SK-MEL-5 (cell line): ENCODE measurements around the gene EZH1. TPM values are rescaled to one million over a fixed set of nuclear protein-coding genes. Genes with fewer than 3 reads are reported as not detected.
A peak's percentile ranks its signal among the peaks of the same experiment; 100 is the strongest.

Experiments
- DNase-seq: peaks from one replicate; pipeline ENCODE4 v3.0.0-alpha.2; 2016; ENCODE audit warnings: low read depth, low spot score
- in situ Hi-C: cut with HindIII; loops from 2 replicates; pipeline ENCODE4 v1.10.0; 2016; ENCODE audit warnings: low sequenced_read_pairs, high pct_unique_total_duplicates, low pct_unique_long_range_greater_than_20kb
- polyA plus RNA-seq, 2 experiments: library from polyadenylated mRNA; depleted of rRNA; stranded (reverse); fragments of >200 nt; gene quantifications; 2 replicates each; pipeline ENCODE4 v1.2.3, GENCODE V29; 2015
- total RNA-seq: library from RNA; depleted of rRNA; stranded (reverse); fragments of >200 nt; shearing (Covaris generic); gene quantifications from 2 replicates; pipeline ENCODE4 v1.2.3, GENCODE V29; 2014; rRNA removed

The EZH1 gene
- 14.4 and 15.4 TPM in 2 replicates for total RNA-seq
- 11.8 and 18.3 TPM in 2 replicates for polyA plus RNA-seq (2015; cell fraction: cytosol; rRNA removed)
- polyA plus RNA-seq (2015; cell fraction: nucleus; rRNA removed) = 148 and 161 TPM in 2 replicates

- in situ Hi-C loops = no loop called here
- peak; percentile 90 for DNase-seq
Observed at GRCh38 chr17:42744806-42745617, at the start of gene EZH1. TSS of gene EZH1 (minus strand) at chr17:42745040. CDS start at chr17:42728941, 16,099 bp downstream.

DNA sequence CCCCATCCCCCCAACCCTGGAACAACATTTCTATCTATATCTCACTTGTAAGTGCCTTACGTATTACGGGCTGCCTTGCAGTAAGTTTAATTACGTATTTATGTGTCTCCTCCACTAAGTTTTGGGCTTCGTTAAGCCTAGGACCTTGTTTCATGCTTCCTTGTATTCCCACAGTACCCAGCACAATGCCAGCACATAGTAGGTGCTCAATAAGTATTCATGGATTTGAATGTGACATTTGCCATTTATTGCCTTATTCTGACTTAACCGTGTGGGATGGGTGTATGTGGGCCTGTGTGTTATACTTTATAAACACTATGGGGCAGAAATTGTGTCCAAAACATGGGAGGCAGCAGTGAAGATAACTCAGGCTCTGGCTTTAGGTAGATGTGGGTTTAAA is 47.7 kb upstream of the EZH1 start:
- DNase-seq = no peak
- in situ Hi-C loops = no loop called here

DNA sequence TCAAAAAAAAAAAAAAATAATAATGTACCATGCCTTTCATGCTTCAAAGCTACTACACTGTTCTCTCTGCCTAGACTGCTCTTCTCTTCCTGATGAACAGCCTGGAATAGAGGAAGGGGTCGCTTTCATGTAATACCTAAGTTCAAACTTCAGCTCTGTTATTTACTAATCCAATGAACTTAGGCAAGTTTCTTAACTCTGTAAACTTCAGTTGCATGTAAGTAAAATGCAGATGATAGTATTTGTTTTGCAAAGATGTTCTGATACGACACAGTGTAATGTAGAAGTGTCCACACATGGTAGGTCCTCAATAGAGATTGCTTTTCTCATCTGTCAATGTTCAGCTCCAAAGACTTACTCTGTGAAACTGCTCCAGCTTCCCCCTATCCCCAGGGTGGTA is 47.1 kb upstream of the EZH1 start:
- DNase-seq = no peak
- in situ Hi-C loops = no loop called here

DNA sequence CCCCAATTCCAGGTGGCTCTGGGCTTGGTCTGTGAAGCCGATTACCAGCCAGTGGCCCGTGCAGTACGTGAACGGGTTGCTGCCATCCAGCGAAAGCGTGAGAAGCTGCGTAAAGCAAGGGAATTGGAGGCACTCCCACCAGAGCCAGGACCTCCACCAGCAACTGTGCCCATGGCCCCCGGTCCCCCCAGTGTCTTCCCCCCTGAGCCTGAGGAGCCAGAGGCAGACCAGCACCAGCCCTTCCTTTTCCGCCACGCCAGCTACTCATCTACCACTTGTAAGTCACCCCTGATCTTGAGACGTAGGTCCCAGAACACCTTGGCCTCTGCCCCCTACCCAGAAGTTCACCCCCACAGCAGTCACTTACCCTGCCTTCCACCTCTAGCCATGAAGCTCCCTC is 42.4 kb upstream of the EZH1 start:
- no peak for DNase-seq
- in situ Hi-C loops = no loop called here

- DNase-seq = no peak
- in situ Hi-C loops = no loop called here
Observed at GRCh38 chr17:42784811-42785592, 40.2 kb upstream of the EZH1 start.

- DNase-seq = no peak
- in situ Hi-C loops = no loop called here
Observed at GRCh38 chr17:42784409-42784808, 39.6 kb upstream of the EZH1 start.

GRCh38 chr17:42783791-42784138 is 38.9 kb upstream of the EZH1 start:
- in situ Hi-C loops = no loop called here
- DNase-seq = no peak

DNA sequence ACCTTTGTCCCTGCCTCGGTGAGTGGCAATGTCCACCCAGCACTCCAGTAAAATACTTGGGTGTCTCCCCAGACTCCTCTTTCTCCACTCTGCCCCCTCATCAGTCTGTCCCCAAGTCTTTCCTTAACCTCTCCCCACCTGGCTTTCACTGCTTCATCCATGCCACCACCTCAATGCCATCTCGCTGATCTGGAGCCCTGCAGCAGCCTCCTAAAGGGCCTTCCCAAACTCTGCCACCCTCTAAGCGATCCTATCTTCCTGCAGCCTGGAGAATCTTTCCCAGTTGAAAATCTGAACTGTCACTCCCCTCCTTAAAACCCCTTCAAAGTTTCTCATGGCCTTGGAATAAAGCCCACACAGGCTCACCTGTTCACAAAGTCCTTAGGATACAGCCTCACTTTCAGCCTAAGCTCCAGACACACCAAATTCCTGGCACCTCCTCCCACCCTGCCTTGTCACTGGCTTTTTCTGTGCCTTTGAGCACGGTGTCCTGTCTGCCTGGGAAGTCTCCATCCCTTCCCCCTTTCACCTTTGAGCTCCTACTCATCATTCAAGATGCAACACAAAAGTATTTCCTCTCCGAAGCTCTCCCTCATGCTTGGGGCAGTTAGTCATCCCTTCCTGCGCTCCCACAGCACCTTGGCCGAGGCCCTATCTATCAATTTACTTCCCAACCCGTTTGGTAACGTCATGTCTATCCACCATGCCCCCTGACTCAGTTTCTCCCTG is 38.4 kb upstream of the EZH1 start:
- in situ Hi-C loops = no loop called here
- no peak for DNase-seq

DNA sequence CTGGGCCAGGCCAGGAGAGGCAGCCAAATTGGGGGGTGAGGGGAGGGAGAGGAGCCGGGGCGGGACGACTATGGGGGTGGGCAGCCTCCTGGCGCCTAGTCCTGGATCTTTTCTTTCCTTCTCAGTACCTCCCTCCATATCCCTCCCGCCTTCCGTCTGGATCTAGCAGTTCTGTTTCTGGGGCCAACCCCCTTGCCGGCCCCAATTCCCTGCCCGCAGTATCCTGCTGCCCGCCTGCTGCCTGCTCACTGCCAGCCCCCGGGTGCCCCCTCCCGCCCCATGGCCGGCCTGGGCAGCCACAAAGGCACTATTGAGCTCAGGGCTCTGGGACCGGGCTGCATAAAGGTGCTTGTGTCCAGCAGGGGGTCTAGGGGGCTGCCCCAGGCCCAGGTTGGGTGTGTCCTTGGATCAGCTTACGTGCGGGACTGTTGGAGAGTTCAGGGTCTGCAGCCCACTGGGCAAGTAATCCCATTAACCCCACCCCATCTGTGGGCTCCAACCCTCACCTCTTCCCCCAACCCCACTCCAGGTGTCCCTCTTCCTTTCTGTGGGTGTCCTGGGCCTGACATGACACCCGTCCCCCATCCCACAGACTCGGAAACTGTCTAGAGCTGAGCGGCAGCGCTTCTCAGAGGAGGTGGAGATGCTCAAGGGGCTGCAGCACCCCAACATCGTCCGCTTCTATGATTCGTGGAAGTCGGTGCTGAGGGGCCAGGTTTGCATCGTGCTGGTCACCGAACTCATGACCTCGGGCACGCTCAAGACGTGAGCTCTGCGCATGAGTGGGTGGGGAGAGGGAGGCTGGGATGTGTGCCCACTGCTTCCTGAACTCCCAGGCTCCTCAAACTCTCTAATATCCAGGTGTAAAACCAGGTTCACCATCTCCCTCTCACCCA is 37.6 kb upstream of the EZH1 start:
- in situ Hi-C loops = no loop called here
- DNase-seq = no peak

GRCh38 chr17:42781639-42782165 is 36.9 kb upstream of the EZH1 start:
- in situ Hi-C loops = no loop called here
- DNase-seq = no peak

- in situ Hi-C loops = no loop called here
Observed at GRCh38 chr17:42780851-42781638, 36.2 kb upstream of the EZH1 start.

DNA sequence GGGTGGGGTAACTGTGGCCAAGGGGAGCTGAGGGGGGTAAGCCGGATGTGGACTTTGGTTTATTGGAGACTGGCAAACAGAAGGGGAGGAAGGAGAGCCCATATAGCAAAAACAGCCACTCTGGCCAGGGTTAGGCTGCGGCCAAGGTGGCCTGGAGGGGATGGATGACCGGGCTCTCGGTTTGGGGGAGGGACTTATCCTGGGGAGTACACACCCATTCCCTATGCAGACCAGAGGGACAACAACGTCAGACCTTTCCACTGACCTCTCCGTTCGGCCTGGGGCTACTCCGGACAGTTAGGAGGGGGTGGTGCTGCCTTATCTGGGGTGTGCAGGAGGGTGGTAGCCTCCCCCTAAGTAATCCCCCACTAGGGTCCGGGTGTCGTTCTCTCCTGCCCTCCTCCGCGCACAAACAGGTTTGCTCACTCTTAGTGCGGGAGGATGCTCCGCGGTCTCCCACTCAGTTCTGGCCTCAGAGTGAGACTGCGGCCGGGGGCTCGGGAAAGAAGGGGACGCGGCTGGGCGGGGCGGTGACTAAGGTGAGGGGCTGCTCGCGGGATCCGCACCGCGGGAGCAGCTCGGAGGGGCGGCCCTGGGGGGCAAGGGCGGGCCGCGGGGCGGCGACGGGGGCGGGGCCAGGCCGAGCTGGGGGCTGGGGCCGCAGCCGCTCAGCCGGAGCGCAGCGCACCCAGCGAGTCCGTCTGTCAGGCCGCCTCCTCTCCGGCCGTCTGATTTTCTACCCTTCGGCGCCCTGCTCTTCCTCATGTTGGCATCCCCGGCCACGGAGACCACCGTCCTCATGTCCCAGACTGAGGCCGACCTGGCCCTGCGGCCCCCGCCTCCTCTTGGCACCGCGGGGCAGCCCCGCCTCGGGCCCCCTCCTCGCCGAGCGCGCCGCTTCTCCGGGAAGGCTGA is 35.4 kb upstream of the EZH1 start, which contains the start of gene WNK4:
WNK4 (plus strand) TSS at position 675 of the 915 bp plus-strand sequence; CDS start at position 764, 89 bp downstream.
- DNase-seq = peak; percentile 25
- in situ Hi-C loops = no loop called here

More at GRCh38 chr17:42780851-42781638, 36.2 kb upstream of the EZH1 start:
- DNase-seq = no peak

DNA sequence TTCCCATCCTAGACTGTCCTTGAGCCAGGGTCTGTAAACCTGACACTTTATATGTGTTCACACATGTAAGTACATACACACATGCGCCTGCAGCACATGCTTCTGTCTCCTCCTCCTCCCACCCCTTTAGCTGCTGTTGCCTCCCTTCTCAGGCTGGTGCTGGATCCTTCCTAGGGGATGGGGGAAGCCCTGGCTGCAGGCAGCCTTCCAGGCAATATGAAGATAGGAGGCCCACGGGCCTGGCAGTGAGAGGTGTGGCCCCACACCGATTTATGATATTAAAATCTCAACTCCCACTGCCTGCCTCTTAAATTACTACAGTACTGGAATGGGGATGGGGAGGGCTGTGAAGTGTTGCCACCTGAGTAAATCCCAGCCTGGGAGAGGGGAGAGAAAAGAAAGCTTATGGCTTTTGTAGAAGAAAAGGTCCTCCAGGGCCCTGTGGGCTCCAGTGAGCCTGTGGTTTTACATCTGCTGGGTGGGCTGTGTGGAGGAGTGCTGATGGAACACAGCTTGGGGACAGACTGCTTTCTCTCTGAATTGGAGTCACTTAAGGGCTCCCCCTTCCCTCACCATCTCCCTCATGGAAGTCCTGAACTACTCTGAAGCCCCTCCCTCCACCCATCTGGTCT is 34.6 kb upstream of the EZH1 start:
- in situ Hi-C loops = no loop called here
- DNase-seq = no peak

GRCh38 chr17:42778570-42778969 is 33.7 kb upstream of the EZH1 start:
- no peak for DNase-seq
- in situ Hi-C loops = no loop called here
